ENCODE results near the gene CR2. TPM values are rescaled to one million over a fixed set of nuclear protein-coding genes. Genes with fewer than 3 reads are reported as not detected.

Gene CR2
- polyA plus RNA-seq, 1 donor (not counting 4 experiments of a cell fraction or from before 2014, with no cell fraction given): not detected

DNA sequence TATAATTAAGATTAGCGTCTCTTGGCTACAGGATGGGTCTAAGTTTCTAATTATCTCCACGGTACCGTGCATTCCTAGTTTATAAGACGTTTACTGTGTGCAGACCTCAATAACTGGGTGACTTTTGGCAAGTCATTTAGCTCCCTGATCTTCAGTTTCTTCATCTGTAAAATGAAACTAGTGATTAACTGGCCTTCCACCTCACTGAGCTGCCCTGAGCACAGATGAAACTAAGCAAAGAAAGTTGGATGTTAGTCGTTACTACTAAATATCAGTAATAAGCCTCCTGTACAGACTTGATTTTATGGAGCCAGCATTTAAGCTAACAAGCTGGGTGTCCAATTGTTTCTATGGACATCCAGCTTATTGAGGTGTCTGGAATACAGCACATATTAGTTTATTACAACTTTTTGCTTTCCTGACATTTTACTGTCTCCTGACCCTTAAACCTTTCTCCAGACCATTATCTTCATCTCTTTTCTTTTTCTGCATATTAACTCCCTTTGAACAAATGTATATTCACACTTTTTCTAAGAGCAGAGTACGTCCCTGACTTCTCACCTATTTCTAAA lies 1.1 kb downstream of the CR2 start:
- no peaks in the 10 kb centered on the region for H3K9me1 ChIP-seq (ENCODE audit: control insufficient read depth, extremely low read depth, insufficient read depth, low read length)
- dilution Hi-C loops (cut with MboI; ENCODE audit: extremely low pct_ligation_motif_present, low sequenced_read_pairs): no loop called here
- H3K4me2 ChIP-seq (ENCODE audit: control insufficient read depth, extremely low read depth, insufficient read depth, low read depth, low read length): peak overlapping the region; percentile 68
- H3K27ac ChIP-seq (ENCODE audit: control insufficient read depth, insufficient read depth, low read length): no peak overlapping the region
- no peaks in the 10 kb centered on the region for H3K79me2 ChIP-seq (ENCODE audit: control insufficient read depth, insufficient read depth, low read length)
- no peak for TF ChIP-seq EZH2 (IDR thresholded peaks at IDR 0.05; ENCODE audit: low read length)
- TF ChIP-seq, protein P1, sequence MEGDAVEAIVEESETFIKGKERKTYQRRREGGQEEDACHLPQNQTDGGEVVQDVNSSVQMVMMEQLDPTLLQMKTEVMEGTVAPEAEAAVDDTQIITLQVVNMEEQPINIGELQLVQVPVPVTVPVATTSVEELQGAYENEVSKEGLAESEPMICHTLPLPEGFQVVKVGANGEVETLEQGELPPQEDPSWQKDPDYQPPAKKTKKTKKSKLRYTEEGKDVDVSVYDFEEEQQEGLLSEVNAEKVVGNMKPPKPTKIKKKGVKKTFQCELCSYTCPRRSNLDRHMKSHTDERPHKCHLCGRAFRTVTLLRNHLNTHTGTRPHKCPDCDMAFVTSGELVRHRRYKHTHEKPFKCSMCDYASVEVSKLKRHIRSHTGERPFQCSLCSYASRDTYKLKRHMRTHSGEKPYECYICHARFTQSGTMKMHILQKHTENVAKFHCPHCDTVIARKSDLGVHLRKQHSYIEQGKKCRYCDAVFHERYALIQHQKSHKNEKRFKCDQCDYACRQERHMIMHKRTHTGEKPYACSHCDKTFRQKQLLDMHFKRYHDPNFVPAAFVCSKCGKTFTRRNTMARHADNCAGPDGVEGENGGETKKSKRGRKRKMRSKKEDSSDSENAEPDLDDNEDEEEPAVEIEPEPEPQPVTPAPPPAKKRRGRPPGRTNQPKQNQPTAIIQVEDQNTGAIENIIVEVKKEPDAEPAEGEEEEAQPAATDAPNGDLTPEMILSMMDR (optimal IDR thresholded peaks at IDR 0.05 in 1 of 3, IDR thresholded peaks at IDR 0.05 in 1 of 3, conservative IDR thresholded peaks at IDR 0.05 in 1 of 3; ENCODE audit: extremely low read depth in 1 of 3, insufficient read depth in 2 of 3, low read length in 3 of 3): no peak
- H3K36me3 ChIP-seq (ENCODE audit: control insufficient read depth in 2 of 2, extremely low read depth in 1 of 2, insufficient read depth in 2 of 2, low read length in 2 of 2): no peaks in the 10 kb centered on the region
- H3K4me3 ChIP-seq (ENCODE audit: control insufficient read depth in 2 of 3, extremely low read depth in 1 of 3, insufficient read depth in 2 of 3, low read depth in 1 of 3, low read length in 3 of 3): peak overlapping the region in 1 of 3 experiments; percentile 49
- FAIRE-seq (no peak), DNase-seq (ENCODE audit: low read depth, low spot score) (no peak)
- no peaks in the 10 kb centered on the region for H4K20me1 ChIP-seq (ENCODE audit: control insufficient read depth, extremely low read depth, insufficient read depth, low read length)
- peaks cover 59% of the 10 kb centered on the region for H3K27me3 ChIP-seq (ENCODE audit: control insufficient read depth, extremely low read depth, insufficient read depth, low read length)
- H3K4me1 ChIP-seq (ENCODE audit: control insufficient read depth, extremely low read depth, insufficient read depth, low read length): peaks cover 4% of the 10 kb centered on the region
- no peak overlapping the region for H3K9ac ChIP-seq (ENCODE audit: control insufficient read depth, extremely low read depth, insufficient read depth, low read length)
- no peak overlapping the region for H2AFZ ChIP-seq (ENCODE audit: control insufficient read depth, low read length)
- H3K9me3 ChIP-seq (ENCODE audit: control insufficient read depth, low read depth, low read length): no peaks in the 10 kb centered on the region

DNA sequence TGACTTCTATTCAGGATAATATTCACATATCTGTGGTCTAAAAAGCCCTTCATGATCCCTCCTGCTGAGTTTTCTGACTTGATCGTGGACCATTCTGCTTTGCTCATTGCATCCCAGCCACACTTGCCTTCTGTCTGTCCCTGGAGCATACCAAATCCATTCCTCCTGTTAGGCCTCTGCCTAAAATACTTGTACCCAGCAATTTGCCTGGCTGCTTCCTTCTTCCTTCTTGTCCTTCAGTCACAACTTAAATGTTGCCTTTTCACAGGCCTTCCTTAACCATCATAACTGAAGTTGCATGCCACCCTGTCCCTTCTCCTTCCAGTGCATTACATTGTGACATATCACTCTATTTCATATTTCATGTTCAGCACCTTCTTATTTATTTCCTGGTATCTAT lies 4.3 kb downstream of the CR2 start:
- H2AFZ ChIP-seq (ENCODE audit: control insufficient read depth, low read length): no peak overlapping the region

More for the DNA sequence above, 4.3 kb downstream of the CR2 start:
- no peaks in the 10 kb centered on the region for H3K9me1 ChIP-seq (ENCODE audit: control insufficient read depth, extremely low read depth, insufficient read depth, low read length)
- FAIRE-seq (no peak), DNase-seq (ENCODE audit: low read depth, low spot score) (no peak)
- TF ChIP-seq, protein P1 (optimal IDR thresholded peaks at IDR 0.05 in 1 of 3, IDR thresholded peaks at IDR 0.05 in 1 of 3, conservative IDR thresholded peaks at IDR 0.05 in 1 of 3; ENCODE audit: extremely low read depth in 1 of 3, insufficient read depth in 2 of 3, low read length in 3 of 3): no peak
- no peak for TF ChIP-seq EZH2 (IDR thresholded peaks at IDR 0.05; ENCODE audit: low read length)
- peaks cover 48% of the 10 kb centered on the region for H3K27me3 ChIP-seq (ENCODE audit: control insufficient read depth, extremely low read depth, insufficient read depth, low read length)
- H3K27ac ChIP-seq (ENCODE audit: control insufficient read depth, insufficient read depth, low read length): no peak overlapping the region
- no peak overlapping the region for H3K4me2 ChIP-seq (ENCODE audit: control insufficient read depth, extremely low read depth, insufficient read depth, low read depth, low read length)
- peaks cover 4% of the 10 kb centered on the region for H3K4me1 ChIP-seq (ENCODE audit: control insufficient read depth, extremely low read depth, insufficient read depth, low read length)
- H3K4me3 ChIP-seq (ENCODE audit: control insufficient read depth in 2 of 3, extremely low read depth in 1 of 3, insufficient read depth in 2 of 3, low read depth in 1 of 3, low read length in 3 of 3): no peak overlapping the region
- no peaks in the 10 kb centered on the region for H3K9me3 ChIP-seq (ENCODE audit: control insufficient read depth, low read depth, low read length)
- H3K79me2 ChIP-seq (ENCODE audit: control insufficient read depth, insufficient read depth, low read length): no peaks in the 10 kb centered on the region
- no peak overlapping the region for H3K9ac ChIP-seq (ENCODE audit: control insufficient read depth, extremely low read depth, insufficient read depth, low read length)
- dilution Hi-C loops (cut with MboI; ENCODE audit: extremely low pct_ligation_motif_present, low sequenced_read_pairs): no loop called here
- no peaks in the 10 kb centered on the region for H4K20me1 ChIP-seq (ENCODE audit: control insufficient read depth, extremely low read depth, insufficient read depth, low read length)
- no peaks in the 10 kb centered on the region for H3K36me3 ChIP-seq (ENCODE audit: control insufficient read depth in 2 of 2, extremely low read depth in 1 of 2, insufficient read depth in 2 of 2, low read length in 2 of 2)

All from keratinocyte (primary cell).